Measurements from ENCODE around the gene PPARA.
"Not testable (repeated sequence)": the region's sequence is repeated elsewhere in the genome, so short reads cannot be mapped to it uniquely, and the experiment has no call there.

Gene PPARA

GRCh38 chr22:46128606-46129005, 21.7 kb upstream of the PPARA start:
- no peak for DNase-seq

DNA sequence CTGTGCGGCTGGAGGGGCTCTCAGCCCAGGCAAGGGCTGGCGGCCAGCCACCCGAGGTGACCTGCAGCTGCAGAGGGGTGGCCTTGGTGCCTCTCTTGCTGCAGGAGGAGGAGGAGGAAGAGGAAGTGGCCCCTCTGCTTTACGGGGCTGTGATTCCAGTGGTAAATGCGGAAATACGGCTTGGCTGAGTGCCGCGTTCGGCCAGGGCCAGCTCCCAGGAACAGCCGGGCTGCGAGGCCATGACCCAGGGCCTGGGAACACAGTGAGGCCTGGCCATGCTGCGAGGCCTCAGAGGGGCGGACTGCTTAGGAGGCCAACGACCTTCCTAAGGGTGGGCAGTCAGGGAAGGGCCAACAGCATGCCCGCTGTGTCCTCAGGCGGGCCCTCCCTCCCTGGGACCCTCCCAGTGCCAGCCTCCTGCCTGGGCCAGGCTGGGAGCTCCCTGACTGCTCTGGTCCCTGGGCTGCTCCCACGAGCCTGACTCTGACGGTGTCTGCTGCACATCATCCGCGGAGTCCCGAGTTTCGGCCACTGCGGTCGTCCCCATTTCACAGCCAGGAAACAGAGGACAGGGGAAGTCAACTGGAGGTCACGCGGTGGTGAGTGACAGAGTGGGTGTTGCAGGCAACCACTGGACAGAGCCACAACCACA, 20.8 kb upstream of the PPARA start:
- DNase-seq, result peak; percentile 51

GRCh38 chr22:46131151-46131587, 19.2 kb upstream of the PPARA start:
- no peak for DNase-seq

- not testable (repeated sequence) for DNase-seq
These were observed 18.0 kb upstream of the PPARA start for GRCh38 chr22:46132193-46132829.

DNA sequence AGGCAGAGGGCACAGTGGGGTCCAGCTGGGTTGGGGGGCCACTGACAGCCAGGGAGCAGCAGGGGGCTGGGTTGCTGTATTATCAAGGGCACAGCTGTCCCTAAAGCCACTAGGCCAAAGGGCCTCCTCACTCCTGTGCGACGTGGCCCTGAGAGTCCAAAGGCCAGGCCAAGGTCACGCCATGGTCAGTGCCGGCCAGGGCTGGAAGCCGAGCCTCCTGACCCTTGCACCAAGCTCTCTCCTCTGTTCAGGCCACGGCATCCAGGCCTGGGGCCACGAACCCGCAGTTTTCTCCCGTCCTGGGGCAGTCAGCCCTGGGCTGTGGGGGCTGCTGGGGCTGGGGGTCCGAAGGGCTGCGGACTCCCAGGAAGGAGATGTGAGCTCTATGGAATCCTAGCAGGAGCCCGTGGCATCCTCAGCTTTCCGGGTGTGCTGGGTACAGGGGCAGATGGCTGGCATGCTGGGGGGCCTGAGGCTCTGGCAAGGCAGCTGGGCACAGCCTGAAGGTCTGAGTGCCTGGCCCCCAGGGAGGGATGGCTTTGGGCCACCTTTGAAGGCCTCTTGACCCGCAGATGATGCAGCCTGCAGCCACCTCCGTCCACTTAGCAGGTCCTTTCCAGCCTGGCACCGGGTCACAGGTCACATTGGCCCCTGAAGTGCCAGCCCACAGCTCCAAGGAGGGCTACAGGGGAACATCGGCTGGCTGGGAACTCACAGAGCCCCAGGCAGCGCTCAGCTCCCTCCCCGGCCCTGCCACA, 17.3 kb upstream of the PPARA start:
- no peak for DNase-seq

GRCh38 chr22:46133588-46133855, 16.8 kb upstream of the PPARA start:
- DNase-seq, result no peak

- DNase-seq, result no peak
These were observed 16.1 kb upstream of the PPARA start for GRCh38 chr22:46134111-46134705.

- no peak for DNase-seq
These were observed 14.5 kb upstream of the PPARA start for GRCh38 chr22:46135611-46136485.

DNA sequence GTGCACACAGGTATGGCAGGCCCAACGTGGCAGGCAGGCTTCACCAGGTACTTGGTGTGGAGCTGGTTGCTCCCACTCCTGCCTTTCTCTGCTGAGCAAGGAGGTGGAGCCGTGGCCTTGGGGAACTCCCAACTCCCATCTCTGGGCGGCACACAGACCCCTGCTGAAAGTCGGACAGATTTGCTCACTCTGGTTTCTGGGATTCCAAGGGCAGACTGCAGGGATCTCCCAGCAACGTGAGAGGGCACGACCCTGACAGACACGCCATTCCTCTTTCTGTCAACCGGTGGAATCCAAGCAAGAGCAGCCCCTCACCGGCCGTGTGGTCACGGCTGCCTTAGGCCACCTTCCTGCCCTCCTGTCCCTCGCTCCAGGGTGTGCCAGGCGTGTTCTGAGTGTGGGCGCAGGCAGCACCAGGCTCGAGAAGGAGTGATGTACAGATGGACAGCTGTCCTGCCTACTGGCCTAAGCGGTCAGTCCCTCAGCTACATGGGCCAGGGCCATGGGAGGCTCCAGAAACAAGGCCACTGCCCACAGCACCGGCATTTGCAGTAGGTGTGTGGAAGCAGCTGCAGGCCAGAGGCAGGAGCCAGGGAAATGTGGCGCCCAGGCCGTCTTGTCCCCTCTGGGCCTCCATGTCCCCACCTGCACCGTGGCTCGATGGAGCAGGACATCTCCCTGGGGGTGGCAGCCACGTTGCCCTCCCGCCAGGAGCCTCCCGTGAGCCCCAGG, 13.7 kb upstream of the PPARA start:
- no peak for DNase-seq

DNA sequence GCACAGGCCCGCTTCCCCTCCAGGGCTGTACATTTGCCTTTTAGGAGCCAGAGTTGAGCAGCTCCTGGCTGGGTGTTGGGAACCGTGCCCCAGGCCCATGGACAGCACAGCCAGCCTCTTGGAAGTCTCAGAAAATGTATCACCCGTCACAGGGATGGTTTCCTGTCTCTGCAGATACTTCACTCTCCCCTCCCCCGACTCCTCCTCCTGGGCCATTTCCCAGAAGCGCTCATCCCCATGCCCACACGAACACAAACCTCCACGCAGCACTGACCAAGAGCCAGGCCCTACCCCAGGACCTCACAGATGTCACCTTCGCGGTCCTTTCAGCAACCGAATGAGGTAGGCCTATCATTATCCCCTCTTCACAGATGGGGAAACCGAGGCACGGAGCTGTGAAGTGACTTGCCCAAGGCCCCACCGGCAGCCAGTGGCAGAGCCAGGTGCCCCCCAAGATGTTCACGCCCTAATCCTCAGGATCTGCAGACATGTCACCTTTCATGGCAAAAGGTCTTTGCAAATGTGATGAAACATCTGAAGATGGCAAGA, 13.0 kb upstream of the PPARA start:
- no peak for DNase-seq

DNA sequence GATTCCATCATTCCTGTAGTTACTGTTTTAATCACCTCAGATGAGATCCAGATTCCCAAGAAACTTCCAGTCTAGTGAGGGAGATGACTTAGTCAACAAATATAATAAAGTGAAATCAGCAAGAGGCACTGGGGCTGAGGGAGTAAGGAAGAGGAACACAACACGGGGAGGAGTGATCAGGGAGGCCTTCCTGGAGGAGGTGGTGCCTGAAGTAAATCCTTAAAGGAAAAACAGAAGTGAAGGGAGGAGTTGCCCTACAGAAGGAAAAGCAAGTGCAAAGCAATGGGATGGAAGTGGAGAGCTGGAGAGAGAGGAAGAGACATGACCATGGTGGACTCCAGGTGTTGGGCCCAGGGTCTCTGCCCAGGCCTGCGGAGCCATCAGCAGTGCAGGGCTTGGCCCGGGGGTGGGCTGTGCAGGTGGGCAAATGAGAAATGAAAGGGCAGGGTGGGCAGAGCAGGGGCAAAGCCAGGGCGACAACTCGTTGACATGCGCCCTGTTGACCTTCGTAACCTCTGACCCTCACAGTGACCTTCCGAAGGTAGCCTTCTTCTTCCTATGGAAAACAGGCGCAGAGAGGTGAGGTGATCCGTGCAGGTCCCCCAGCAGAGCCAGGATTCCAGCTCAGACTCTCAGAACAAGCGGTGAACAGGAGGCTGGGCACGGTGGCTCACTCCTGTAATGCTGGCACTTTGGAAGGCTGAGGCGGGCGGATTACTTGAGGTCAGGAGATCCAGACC, 12.1 kb upstream of the PPARA start:
- no peak for DNase-seq

DNA sequence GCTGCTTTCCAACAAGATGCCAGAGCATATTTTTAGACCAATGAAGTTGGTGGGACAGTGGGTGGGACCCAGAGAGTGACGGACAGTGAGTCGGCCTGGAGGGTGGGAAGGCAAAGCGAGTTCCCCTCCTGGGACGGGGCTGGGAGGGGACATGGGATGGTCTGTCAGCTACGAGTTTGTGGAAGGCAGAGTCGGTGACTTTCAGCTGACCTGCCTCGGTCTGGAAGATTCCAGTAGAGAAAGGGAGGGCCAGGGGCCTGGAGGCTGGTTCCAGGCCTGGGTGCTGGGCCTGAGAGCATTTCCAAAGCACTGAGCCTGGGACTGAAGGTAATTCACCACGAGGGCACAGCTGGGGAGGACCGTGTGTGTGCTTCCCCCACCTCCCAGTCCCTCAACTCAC, 10.9 kb upstream of the PPARA start:
- DNase-seq, result not testable (repeated sequence)

DNA sequence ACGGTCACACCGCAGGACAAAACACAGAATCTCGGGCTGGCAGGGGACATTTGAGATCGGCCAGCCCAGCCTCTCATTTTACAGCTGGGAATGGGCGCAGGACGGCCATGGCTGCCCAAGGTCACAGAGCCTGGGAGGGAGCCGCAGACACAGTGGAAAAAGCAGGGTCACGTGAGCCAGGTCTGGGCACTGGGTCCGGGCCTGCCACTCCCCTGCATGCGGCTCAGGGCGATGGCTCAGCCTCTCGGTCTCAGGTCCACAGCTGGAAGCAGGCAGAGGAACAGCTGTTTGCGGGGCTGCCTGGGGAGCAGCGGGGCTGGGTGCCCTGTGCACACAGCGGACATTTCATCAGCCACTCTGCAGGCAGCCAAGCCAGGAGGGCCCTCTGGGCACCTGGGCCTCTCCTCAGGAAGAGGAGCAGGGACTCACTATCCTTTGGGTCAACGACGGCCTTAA, 10.4 kb upstream of the PPARA start:
- no peak for DNase-seq

DNA sequence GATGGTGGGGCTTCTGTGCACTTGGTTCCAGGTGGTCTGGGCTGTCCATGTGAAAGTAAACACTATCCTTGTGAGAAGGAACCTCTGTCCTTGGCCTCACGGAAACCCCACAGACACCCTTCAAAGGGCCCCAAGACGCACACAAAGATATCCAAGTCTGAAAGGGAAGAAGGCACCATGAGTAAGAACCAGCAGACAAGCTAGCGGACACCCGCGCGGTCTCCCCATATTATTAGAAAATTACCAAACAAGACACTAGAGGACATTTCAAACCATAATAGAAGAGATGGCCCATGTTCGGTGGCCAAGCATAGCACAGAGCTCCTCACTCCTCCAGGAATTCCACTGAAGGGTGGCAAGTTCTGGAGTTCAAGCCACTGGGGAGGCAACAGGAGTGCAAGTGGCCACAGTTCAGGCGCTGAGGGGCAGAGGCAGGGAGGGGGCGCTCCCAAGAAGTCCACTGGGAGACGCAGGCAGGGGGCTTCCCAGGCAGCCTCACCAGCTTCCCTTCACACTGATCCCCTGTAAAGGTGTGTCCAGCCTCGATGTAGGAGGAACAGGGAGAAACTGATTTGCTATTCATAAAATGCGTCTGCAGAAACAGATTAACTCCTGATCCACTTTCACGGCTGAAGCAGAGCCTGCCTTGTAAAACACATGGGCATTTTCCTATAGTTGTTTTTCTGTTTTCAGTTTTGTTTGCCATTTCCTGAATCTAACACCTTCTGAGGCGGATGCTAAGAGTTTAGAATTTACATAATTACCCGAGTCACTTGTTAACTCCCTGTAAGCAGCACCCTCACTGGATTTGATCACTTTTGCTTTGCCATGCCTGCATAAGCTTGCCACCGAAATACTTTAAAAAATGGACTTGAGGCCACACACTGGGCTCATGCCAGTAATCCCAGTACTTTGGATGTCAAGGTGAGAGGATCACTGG, 9.1 kb upstream of the PPARA start:
- no peak for DNase-seq

DNA sequence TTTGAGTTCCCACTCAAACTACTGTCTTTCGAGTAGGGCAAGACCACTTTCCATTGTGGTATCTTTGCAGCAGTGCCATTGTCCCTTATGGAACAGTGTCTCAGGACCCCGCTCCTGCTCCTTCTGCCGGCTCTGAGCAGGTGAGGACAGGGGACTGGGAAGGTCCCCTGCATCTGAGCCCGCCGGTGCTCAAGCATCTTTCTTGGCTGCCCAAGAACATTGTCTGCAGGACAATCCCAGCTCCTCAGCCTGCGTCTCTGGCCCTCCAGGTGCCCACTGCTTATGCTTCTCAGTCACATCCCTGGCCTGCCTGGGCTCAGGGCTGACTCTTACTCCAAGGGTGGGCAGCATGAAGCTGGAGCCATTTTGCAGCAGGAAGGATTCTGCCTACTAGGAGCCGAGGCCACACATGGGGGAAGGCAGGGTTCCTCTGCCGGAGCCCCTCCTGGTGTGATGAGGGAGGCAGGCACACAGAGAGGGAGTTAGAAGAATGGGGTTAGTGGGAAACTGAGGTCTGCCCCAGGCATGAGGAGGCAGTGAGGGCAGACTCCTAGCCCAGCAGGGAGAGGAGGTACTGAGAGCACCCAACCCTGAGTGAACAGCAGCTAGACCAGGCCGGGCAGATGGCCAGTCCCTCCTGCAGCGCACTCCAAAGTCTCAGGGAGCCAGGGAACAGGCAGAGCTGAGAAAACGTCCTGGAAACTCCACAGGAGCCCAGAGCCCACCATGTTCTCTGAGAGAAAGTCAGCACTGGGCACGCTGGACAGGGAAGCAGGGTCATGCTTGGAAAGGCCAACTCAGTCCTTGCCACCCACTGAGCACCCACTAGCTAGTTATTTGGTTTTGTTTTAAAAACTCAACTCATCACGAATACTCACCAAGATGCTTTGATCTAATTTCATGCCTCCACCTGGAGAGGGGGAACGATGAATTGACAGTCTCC, 7.5 kb upstream of the PPARA start:
- DNase-seq, result no peak

DNA sequence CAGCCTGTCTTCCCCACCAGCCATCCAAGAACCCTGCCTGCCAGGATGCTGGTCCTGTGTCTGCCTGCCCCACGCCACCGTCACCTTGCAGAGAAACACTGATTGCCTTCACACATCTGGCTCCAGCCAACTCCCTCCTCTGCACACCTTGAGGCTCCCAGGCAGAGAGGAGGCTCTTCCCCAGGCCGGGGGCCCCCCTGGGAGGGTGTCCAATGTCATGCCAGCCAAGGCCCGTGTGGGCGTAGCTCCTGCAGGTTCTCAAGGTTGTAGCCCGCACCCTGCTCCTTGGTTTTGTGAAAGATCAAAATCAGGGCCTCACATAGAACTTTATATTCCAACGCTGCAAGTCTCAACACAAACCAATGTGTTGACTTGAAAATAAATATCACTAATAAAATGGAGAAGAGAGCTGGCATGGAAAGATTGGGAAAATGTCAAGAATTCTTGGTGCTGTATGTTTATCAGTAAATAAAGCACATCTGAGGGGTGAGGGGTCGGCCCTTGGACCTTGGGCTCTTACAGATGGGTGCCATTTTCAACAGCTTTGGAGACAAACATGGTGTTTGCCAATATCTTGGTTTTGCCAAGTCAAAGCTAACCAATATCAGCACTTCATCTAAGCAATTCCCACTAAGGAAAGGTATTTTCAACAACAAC, 6.7 kb upstream of the PPARA start:
- DNase-seq, result no peak

GRCh38 chr22:46145361-46145851, 4.9 kb upstream of the PPARA start:
- DNase-seq, result no peak

- no peak for DNase-seq
These were observed 4.4 kb upstream of the PPARA start for GRCh38 chr22:46145896-46146295.
